Activated CD8-positive, alpha-beta T cell treated with anti-CD3 and anti-CD28 coated beads for 36 hours (primary cell): ENCODE measurements around the gene GSDME. TPM values are rescaled to one million over a fixed set of nuclear protein-coding genes. Genes with fewer than 3 reads are reported as not detected.

Source experiments
- ATAC-seq: fragments of 200-7000 bp; cut with Tn5 transposase; one replicate; pipeline ENCODE4 v1.10.0; 2021; ENCODE audit warnings: mild to moderate bottlenecking, moderate library complexity
- CTCF ChIA-PET: fragments of 350-600 bp; sonication (Branson Sonifier 250); formaldehyde crosslinking; loops from one replicate; lab custom pipeline; 2021; ENCODE audit warnings: antibody characterized with exemption; lab: Charles Lee
- POLR2A ChIA-PET: fragments of 350-600 bp; sonication (Branson Sonifier 250); formaldehyde crosslinking; loops from one replicate; lab custom pipeline; 2021; ENCODE audit warnings: antibody characterized with exemption; lab: Charles Lee
- DNase-seq: peaks from one replicate; pipeline ENCODE4 v3.0.0-alpha.2; 2020
- H3K27ac Mint-ChIP-seq: one replicate; pipeline ENCODE4 v1.8.0; 2021; ENCODE audit warnings: mild to moderate bottlenecking, mixed read lengths
- H3K27me3 Mint-ChIP-seq: one replicate; pipeline ENCODE4 v1.8.0; 2021; ENCODE audit warnings: mixed read lengths
- H3K36me3 Mint-ChIP-seq: one replicate; pipeline ENCODE4 v1.8.0; 2021; ENCODE audit warnings: low read depth, mixed read lengths
- H3K4me1 Mint-ChIP-seq: one replicate; pipeline ENCODE4 v1.8.0; 2021; ENCODE audit warnings: low read depth, mixed read lengths
- H3K4me3 Mint-ChIP-seq: one replicate; pipeline ENCODE4 v1.8.0; 2021; ENCODE audit warnings: mild to moderate bottlenecking, moderate library complexity, mixed read lengths
- H3K9me3 Mint-ChIP-seq: one replicate; pipeline ENCODE4 v1.8.0; 2021; ENCODE audit warnings: mixed read lengths
- intact Hi-C: fragments of 100-400 bp; cut with micrococcal nuclease; formaldehyde crosslinking; loops from one replicate; pipeline ENCODE4 v1.10.0; 2022
- total RNA-seq, 2 experiments: library from RNA; stranded (reverse); gene quantifications; one replicate each; pipeline ENCODE4 v1.2.3, GENCODE V29; 2021
- TF ChIP-seq, protein P1 (sequence below): fragments of 200-600 bp; IDR thresholded peaks from one replicate; pipeline ENCODE4 v1.8.0; 2022; ENCODE audit warnings: antibody characterized with exemption, mild to moderate bottlenecking

GSDME gene
- total RNA-seq, 2 experiments from 2014 or later = 5.2 to 6.1 TPM

GRCh38 chr7:24700521-24701260, 56.6 kb downstream of the GSDME start:
- no peaks in the 10 kb centered on the region for H3K9me3 Mint-ChIP-seq
- no peak overlapping the region for H3K4me3 Mint-ChIP-seq
- intact Hi-C loops = no loop called here
- TF ChIP-seq, protein P1, sequence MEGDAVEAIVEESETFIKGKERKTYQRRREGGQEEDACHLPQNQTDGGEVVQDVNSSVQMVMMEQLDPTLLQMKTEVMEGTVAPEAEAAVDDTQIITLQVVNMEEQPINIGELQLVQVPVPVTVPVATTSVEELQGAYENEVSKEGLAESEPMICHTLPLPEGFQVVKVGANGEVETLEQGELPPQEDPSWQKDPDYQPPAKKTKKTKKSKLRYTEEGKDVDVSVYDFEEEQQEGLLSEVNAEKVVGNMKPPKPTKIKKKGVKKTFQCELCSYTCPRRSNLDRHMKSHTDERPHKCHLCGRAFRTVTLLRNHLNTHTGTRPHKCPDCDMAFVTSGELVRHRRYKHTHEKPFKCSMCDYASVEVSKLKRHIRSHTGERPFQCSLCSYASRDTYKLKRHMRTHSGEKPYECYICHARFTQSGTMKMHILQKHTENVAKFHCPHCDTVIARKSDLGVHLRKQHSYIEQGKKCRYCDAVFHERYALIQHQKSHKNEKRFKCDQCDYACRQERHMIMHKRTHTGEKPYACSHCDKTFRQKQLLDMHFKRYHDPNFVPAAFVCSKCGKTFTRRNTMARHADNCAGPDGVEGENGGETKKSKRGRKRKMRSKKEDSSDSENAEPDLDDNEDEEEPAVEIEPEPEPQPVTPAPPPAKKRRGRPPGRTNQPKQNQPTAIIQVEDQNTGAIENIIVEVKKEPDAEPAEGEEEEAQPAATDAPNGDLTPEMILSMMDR = no peak
- no peak overlapping the region for H3K27ac Mint-ChIP-seq
- no peak for DNase-seq
- CTCF ChIA-PET = interaction anchor here (1.3 kb wide), 1 partner anchor 19 kb away, joined by 3 read pairs; no protein-coding TSS in a partner anchor
- peaks cover 2% of the 10 kb centered on the region for H3K36me3 Mint-ChIP-seq
- no peaks in the 10 kb centered on the region for H3K4me1 Mint-ChIP-seq
- POLR2A ChIA-PET = no interaction called here
- ATAC-seq = no peak
- no peaks in the 10 kb centered on the region for H3K27me3 Mint-ChIP-seq

DNA sequence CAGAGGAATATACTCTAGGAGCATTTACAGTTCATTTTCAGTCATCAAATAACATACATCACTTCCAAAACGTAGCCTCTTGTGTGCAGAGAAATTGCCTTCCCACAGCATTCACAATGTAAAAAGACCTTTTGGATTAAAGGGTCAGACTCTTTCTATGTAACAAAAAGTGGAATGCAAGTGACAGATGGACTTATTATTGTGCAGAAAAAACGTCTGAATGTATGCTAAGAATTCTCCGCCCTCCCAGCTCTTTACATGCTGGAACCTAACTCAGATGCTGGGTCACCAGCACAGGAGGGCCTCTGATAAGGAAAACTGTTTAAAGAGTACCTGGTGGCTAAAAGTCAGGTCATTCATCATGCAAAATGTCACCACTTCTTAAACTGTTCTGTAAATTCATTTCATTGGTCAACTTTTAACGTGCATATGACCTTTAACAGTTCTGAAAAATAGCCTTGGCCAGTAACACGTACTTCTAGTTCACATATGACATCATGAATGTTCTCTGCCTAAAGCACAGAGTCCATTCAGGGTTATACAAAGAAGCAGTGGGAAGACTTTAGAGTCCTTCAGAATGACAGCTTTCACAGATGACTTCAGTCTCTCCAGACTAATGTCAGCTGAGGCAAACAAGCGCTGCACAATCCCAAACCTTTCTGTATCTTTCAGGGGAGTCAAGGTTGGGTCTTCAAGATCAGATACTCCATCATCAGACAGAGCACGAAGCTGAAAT, 58.6 kb downstream of the GSDME start:
- no peaks in the 10 kb centered on the region for H3K27me3 Mint-ChIP-seq
- ChIA-PET POLR2A (interaction anchor here (1.1 kb wide), 1 partner anchor 477 kb away, joined by 3 read pairs; no protein-coding TSS in a partner anchor), CTCF (interaction anchor here (1.1 kb wide), 1 partner anchor 393 kb away, joined by 3 read pairs; no protein-coding TSS in a partner anchor)
- H3K9me3 Mint-ChIP-seq = no peaks in the 10 kb centered on the region
- H3K36me3 Mint-ChIP-seq = peaks cover 12% of the 10 kb centered on the region
- intact Hi-C loops = no loop called here
- H3K27ac Mint-ChIP-seq = no peak overlapping the region
- H3K4me1 Mint-ChIP-seq = no peaks in the 10 kb centered on the region
- TF ChIP-seq, protein P1 = no peak
- no peak for ATAC-seq
- H3K4me3 Mint-ChIP-seq = no peak overlapping the region
- DNase-seq = no peak

- POLR2A ChIA-PET = no interaction called here
- TF ChIP-seq, protein P1 = no peak
- no peak overlapping the region for H3K4me3 Mint-ChIP-seq
- no peaks in the 10 kb centered on the region for H3K9me3 Mint-ChIP-seq
- no peak for ATAC-seq
- H3K27me3 Mint-ChIP-seq = no peaks in the 10 kb centered on the region
- no peak for DNase-seq
- intact Hi-C loops = no loop called here
- no peaks in the 10 kb centered on the region for H3K4me1 Mint-ChIP-seq
- H3K27ac Mint-ChIP-seq = no peak overlapping the region
- CTCF ChIA-PET = interaction anchor here (1.0 to 1.4 kb wide), 4 partner anchors 14 to 395 kb away, joined by 3 read pairs; no protein-coding TSS in a partner anchor
- peaks cover 17% of the 10 kb centered on the region for H3K36me3 Mint-ChIP-seq
Observed at GRCh38 chr7:24697416-24697815, 59.8 kb downstream of the GSDME start.

- Mint-ChIP-seq H3K27me3 (no peaks in the 10 kb centered on the region), H3K4me3 (no peak overlapping the region), H3K9me3 (no peaks in the 10 kb centered on the region), H3K36me3 (peaks cover 24% of the 10 kb centered on the region), H3K27ac (no peak overlapping the region), H3K4me1 (no peaks in the 10 kb centered on the region)
- TF ChIP-seq, protein P1 = no peak
- ATAC-seq = no peak
- DNase-seq = no peak
- intact Hi-C loops = no loop called here
- POLR2A ChIA-PET = no interaction called here
- CTCF ChIA-PET = no interaction called here
Observed at GRCh38 chr7:24692592-24692991, 64.7 kb downstream of the GSDME start.

- CTCF ChIA-PET = no interaction called here
- H3K9me3 Mint-ChIP-seq = no peaks in the 10 kb centered on the region
- no peaks in the 10 kb centered on the region for H3K4me1 Mint-ChIP-seq
- DNase-seq = no peak
- no peak for ATAC-seq
- H3K27ac Mint-ChIP-seq = no peak overlapping the region
- POLR2A ChIA-PET = no interaction called here
- peaks cover 36% of the 10 kb centered on the region for H3K36me3 Mint-ChIP-seq
- no peaks in the 10 kb centered on the region for H3K27me3 Mint-ChIP-seq
- H3K4me3 Mint-ChIP-seq = no peak overlapping the region
- TF ChIP-seq, protein P1 = no peak
- intact Hi-C loops = no loop called here
Observed at GRCh38 chr7:24690251-24690650, 67.0 kb downstream of the GSDME start.
